ENCODE measurements around the gene TAAR1. TPM values are rescaled to one million over a fixed set of nuclear protein-coding genes. Genes with fewer than 3 reads are reported as not detected.

TAAR1 gene
- polyA plus RNA-seq, 1 of the 3 experiments (the other 2 are of a cell fraction), result not detected

GRCh38 chr6:132664309-132665034, 5.5 kb upstream of the TAAR1 start:
- Histone ChIP-seq H3K79me2 (ENCODE audit: insufficient read depth) (no peaks in the 10 kb centered on the region), H3K9me2 (no peaks in the 10 kb centered on the region), H2AFZ (ENCODE audit: low read depth) (no peak overlapping the region), H3F3A (replicated peaks; ENCODE audit: insufficient read depth) (no peaks in the 10 kb centered on the region), H3K4me3 (ENCODE audit: low read depth in 2 of 2, low read length in 1 of 2) (no peak overlapping the region), H3K4me2 (no peak overlapping the region), H3K27ac (ENCODE audit: low read depth in 2 of 2, low read length in 1 of 2) (no peak overlapping the region), H3K9ac (no peak overlapping the region), H3K4me1 (ENCODE audit: control insufficient read depth in 1 of 2, insufficient read depth in 2 of 2, low read depth in 1 of 2, low read length in 1 of 2) (no peaks in the 10 kb centered on the region), H3K27me3 (ENCODE audit: insufficient read depth) (no peaks in the 10 kb centered on the region), H3K36me3 (replicated peaks in 1 of 2; ENCODE audit: control insufficient read depth in 1 of 2, insufficient read depth in 2 of 2, low read length in 1 of 2) (no peaks in the 10 kb centered on the region), H3K9me3 (no peaks in the 10 kb centered on the region), H4K20me1 (ENCODE audit: insufficient read depth) (no peaks in the 10 kb centered on the region)
- POLR2A ChIA-PET, result no interaction called here
- TF ChIP-seq NRF1 (IDR thresholded peaks at IDR 0.05; ENCODE audit: low read depth, low read length), result no peak
- no peak for TF ChIP-seq ELF1 (IDR thresholded peaks at IDR 0.05)
- TF ChIP-seq GATA2 (CRISPR knock-in tag; IDR thresholded peaks at IDR 0.05), result no peak
- TF ChIP-seq CTCF (IDR thresholded peaks at IDR 0.05), result no peak
- TF ChIP-seq SIN3A (IDR thresholded peaks at IDR 0.05; ENCODE audit: borderline replicate concordance, low read depth, low read length), result no peak
- TF ChIP-seq MXI1 (IDR thresholded peaks at IDR 0.05; ENCODE audit: low read depth, low read length), result no peak
- no peak for TF ChIP-seq RAD21 (IDR thresholded peaks at IDR 0.05; ENCODE audit: low read length)
- no peak for TF ChIP-seq NFIC (IDR thresholded peaks at IDR 0.05; ENCODE audit: borderline replicate concordance)
- no peak for TF ChIP-seq MEF2A (IDR thresholded peaks at IDR 0.05; ENCODE audit: borderline replicate concordance, low read depth)
- TF ChIP-seq SMC3 (IDR thresholded peaks at IDR 0.05; ENCODE audit: low read depth, low read length), result no peak
- TF ChIP-seq MAX (IDR thresholded peaks at IDR 0.05; ENCODE audit: low read depth), result no peak
- CTCF ChIA-PET, result no interaction called here
- no peak for DNase-seq
- WGBS (ENCODE audit: low lambda C conversion rate), result 28% methylated on average over 1 of the region's 1 CpG

GRCh38 chr6:132663661-132664060, 4.7 kb upstream of the TAAR1 start:
- Histone ChIP-seq H3K27ac (ENCODE audit: low read depth in 2 of 2, low read length in 1 of 2) (no peak overlapping the region), H3K36me3 (replicated peaks in 1 of 2; ENCODE audit: control insufficient read depth in 1 of 2, insufficient read depth in 2 of 2, low read length in 1 of 2) (no peaks in the 10 kb centered on the region), H4K20me1 (ENCODE audit: insufficient read depth) (no peaks in the 10 kb centered on the region), H3K4me2 (no peak overlapping the region), H3K9me2 (no peaks in the 10 kb centered on the region), H3K4me3 (ENCODE audit: low read depth in 2 of 2, low read length in 1 of 2) (no peak overlapping the region), H3K9me3 (no peaks in the 10 kb centered on the region), H3K9ac (no peak overlapping the region), H3K4me1 (ENCODE audit: control insufficient read depth in 1 of 2, insufficient read depth in 2 of 2, low read depth in 1 of 2, low read length in 1 of 2) (no peaks in the 10 kb centered on the region), H2AFZ (ENCODE audit: low read depth) (no peak overlapping the region), H3K79me2 (ENCODE audit: insufficient read depth) (no peaks in the 10 kb centered on the region), H3K27me3 (ENCODE audit: insufficient read depth) (no peaks in the 10 kb centered on the region), H3F3A (replicated peaks; ENCODE audit: insufficient read depth) (no peaks in the 10 kb centered on the region)
- WGBS (ENCODE audit: low lambda C conversion rate), result 24% methylated on average over 1 of the region's 1 CpG
- ChIA-PET POLR2A (no interaction called here), CTCF (no interaction called here)
- TF ChIP-seq PBX3 (IDR thresholded peaks at IDR 0.05), result no peak
- TF ChIP-seq USF1 (IDR thresholded peaks at IDR 0.05; ENCODE audit: borderline replicate concordance, low read depth), result no peak
- no peak for TF ChIP-seq ZBTB33 (IDR thresholded peaks at IDR 0.05; ENCODE audit: borderline replicate concordance, low read depth)
- TF ChIP-seq RFX5 (IDR thresholded peaks at IDR 0.05; ENCODE audit: low read length), result no peak
- no peak for TF ChIP-seq SIN3A (IDR thresholded peaks at IDR 0.05; ENCODE audit: borderline replicate concordance, low read depth, low read length)
- no peak for TF ChIP-seq MAX (IDR thresholded peaks at IDR 0.05; ENCODE audit: low read depth)
- TF ChIP-seq MEF2A (IDR thresholded peaks at IDR 0.05; ENCODE audit: borderline replicate concordance, low read depth), result no peak
- TF ChIP-seq EZH2phosphoT487 (IDR thresholded peaks at IDR 0.05; ENCODE audit: borderline replicate concordance, low read depth), result no peak
- TF ChIP-seq SMC3 (IDR thresholded peaks at IDR 0.05; ENCODE audit: low read depth, low read length), result no peak
- no peak for TF ChIP-seq RCOR1 (IDR thresholded peaks at IDR 0.05; ENCODE audit: low read length)
- no peak for TF ChIP-seq POLR2AphosphoS5 (IDR thresholded peaks at IDR 0.05; ENCODE audit: low read depth, low read length)
- TF ChIP-seq EP300 (IDR thresholded peaks at IDR 0.05; ENCODE audit: borderline replicate concordance in 1 of 2, low read depth in 1 of 2, low read length in 1 of 2), result no peak
- no peak for TF ChIP-seq NRF1 (IDR thresholded peaks at IDR 0.05; ENCODE audit: low read depth, low read length)
- no peak for TF ChIP-seq GATA2 (CRISPR knock-in tag; IDR thresholded peaks at IDR 0.05)
- TF ChIP-seq FOXM1 (IDR thresholded peaks at IDR 0.05; ENCODE audit: low read depth), result no peak
- DNase-seq, result no peak
